ENCODE results near the gene GALNT16. TPM values are rescaled to one million over a fixed set of nuclear protein-coding genes. Genes with fewer than 3 reads are reported as not detected.

The GALNT16 gene
- total RNA-seq, 2 experiments from 2014 or later = 0.09 TPM; not detected in 1

- no TSS peak for BruUV-seq (replicated peaks)
- CTCF ChIA-PET (ENCODE audit: unreplicated experiment) = no interaction called here
Observed at GRCh38 chr14:69312608-69313007, 52.6 kb downstream of the GALNT16 start.

DNA sequence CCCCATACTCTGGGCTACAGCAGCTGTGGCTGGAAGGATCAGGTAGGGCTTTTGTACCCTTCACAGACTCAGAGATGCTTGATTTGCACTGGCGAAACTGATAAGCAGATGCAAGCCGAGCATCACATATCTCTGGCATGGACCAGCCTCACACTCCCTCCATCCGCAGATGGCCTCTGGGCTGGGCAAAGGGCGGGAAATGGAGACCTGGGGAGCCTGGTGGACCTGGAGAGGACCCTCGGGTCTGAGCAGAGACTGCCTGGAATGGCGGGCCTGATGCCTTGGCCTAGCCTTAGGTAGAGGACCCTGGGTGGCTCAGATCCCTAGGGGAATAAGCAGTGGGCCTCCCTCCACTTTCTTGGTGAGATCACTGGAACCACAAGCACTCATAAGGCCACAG lies 53.2 kb downstream of the GALNT16 start:
- Histone ChIP-seq H3K4me1 (ENCODE audit: insufficient read depth, low read length, poor library complexity, severe bottlenecking) (peaks cover 9% of the 10 kb centered on the region), H3K79me2 (ENCODE audit: insufficient read depth, low read depth, low read length) (no peaks in the 10 kb centered on the region), H3K27ac (ENCODE audit: low read depth, low read length, poor library complexity, severe bottlenecking) (no peak overlapping the region), H3K9me2 (ENCODE audit: insufficient read depth, low read length) (no peaks in the 10 kb centered on the region), H3K9me3 (ENCODE audit: low read length) (no peaks in the 10 kb centered on the region), H3K4me2 (ENCODE audit: low read length) (no peak overlapping the region), H3K36me3 (ENCODE audit: insufficient read depth, low read length) (no peaks in the 10 kb centered on the region), H2AFZ (ENCODE audit: low read length) (no peak overlapping the region), H3K4me3 (ENCODE audit: low read depth, low read length, poor library complexity, severe bottlenecking) (no peak overlapping the region), H4K20me1 (ENCODE audit: insufficient read depth, low read length) (no peaks in the 10 kb centered on the region)
- POLR2A ChIA-PET = no interaction called here
- DNase-seq (ENCODE audit: low spot score) = no peak
- CTCF ChIA-PET (ENCODE audit: unreplicated experiment) = no interaction called here
- intact Hi-C loops (cut with micrococcal nuclease; ENCODE audit: unreplicated experiment) = no loop called here
- no TSS peak for BruUV-seq (replicated peaks)
- no peak for TF ChIP-seq EZH2phosphoT487 (IDR thresholded peaks at IDR 0.05; ENCODE audit: borderline replicate concordance, low read depth, low read length)
- TF ChIP-seq, protein P1, sequence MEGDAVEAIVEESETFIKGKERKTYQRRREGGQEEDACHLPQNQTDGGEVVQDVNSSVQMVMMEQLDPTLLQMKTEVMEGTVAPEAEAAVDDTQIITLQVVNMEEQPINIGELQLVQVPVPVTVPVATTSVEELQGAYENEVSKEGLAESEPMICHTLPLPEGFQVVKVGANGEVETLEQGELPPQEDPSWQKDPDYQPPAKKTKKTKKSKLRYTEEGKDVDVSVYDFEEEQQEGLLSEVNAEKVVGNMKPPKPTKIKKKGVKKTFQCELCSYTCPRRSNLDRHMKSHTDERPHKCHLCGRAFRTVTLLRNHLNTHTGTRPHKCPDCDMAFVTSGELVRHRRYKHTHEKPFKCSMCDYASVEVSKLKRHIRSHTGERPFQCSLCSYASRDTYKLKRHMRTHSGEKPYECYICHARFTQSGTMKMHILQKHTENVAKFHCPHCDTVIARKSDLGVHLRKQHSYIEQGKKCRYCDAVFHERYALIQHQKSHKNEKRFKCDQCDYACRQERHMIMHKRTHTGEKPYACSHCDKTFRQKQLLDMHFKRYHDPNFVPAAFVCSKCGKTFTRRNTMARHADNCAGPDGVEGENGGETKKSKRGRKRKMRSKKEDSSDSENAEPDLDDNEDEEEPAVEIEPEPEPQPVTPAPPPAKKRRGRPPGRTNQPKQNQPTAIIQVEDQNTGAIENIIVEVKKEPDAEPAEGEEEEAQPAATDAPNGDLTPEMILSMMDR (conservative IDR thresholded peaks at IDR 0.05; ENCODE audit: low read length) = no peak

More at GRCh38 chr14:69312608-69313007, 52.6 kb downstream of the GALNT16 start:
- no peak overlapping the region for H2AFZ ChIP-seq (ENCODE audit: low read length)
- TF ChIP-seq EZH2phosphoT487 (IDR thresholded peaks at IDR 0.05; ENCODE audit: borderline replicate concordance, low read depth, low read length) = no peak
- TF ChIP-seq, protein P1 (conservative IDR thresholded peaks at IDR 0.05; ENCODE audit: low read length) = no peak
- no peaks in the 10 kb centered on the region for H3K79me2 ChIP-seq (ENCODE audit: insufficient read depth, low read depth, low read length)
- DNase-seq (ENCODE audit: low spot score) = no peak
- no peaks in the 10 kb centered on the region for H4K20me1 ChIP-seq (ENCODE audit: insufficient read depth, low read length)
- H3K9me2 ChIP-seq (ENCODE audit: insufficient read depth, low read length) = no peaks in the 10 kb centered on the region
- POLR2A ChIA-PET = no interaction called here
- no peak overlapping the region for H3K4me2 ChIP-seq (ENCODE audit: low read length)
- no peak overlapping the region for H3K4me3 ChIP-seq (ENCODE audit: low read depth, low read length, poor library complexity, severe bottlenecking)
- intact Hi-C loops (cut with micrococcal nuclease; ENCODE audit: unreplicated experiment) = no loop called here
- no peaks in the 10 kb centered on the region for H3K36me3 ChIP-seq (ENCODE audit: insufficient read depth, low read length)
- H3K9me3 ChIP-seq (ENCODE audit: low read length) = no peaks in the 10 kb centered on the region
- H3K4me1 ChIP-seq (ENCODE audit: insufficient read depth, low read length, poor library complexity, severe bottlenecking) = peaks cover 3% of the 10 kb centered on the region
- H3K27ac ChIP-seq (ENCODE audit: low read depth, low read length, poor library complexity, severe bottlenecking) = no peak overlapping the region

DNA sequence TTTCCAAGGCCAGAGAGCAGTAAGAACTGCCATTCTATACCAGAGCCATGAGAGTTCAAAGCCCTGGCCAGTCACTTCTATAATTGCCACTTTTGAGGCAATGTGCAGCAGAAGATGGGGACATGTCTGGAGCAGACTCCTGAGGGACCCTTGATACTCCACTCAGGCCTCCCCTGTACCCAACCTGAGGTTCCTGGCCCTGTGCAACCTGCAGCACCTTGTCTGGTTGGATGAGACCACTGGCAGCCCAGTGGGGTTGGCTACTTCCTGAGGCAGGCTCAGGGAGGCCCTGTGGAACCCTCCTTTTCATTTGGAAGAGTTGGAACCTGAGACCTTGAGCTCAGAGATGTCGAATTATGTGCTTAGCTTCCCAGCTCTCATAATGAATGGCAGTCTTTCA lies 54.4 kb downstream of the GALNT16 start:
- Histone ChIP-seq H3K4me3 (ENCODE audit: low read depth, low read length, poor library complexity, severe bottlenecking) (no peak overlapping the region), H3K79me2 (ENCODE audit: insufficient read depth, low read depth, low read length) (no peaks in the 10 kb centered on the region), H3K27ac (ENCODE audit: low read depth, low read length, poor library complexity, severe bottlenecking) (no peak overlapping the region), H3K4me2 (ENCODE audit: low read length) (no peak overlapping the region), H4K20me1 (ENCODE audit: insufficient read depth, low read length) (no peaks in the 10 kb centered on the region), H3K9me3 (ENCODE audit: low read length) (no peaks in the 10 kb centered on the region), H2AFZ (ENCODE audit: low read length) (no peak overlapping the region), H3K36me3 (ENCODE audit: insufficient read depth, low read length) (no peaks in the 10 kb centered on the region), H3K4me1 (ENCODE audit: insufficient read depth, low read length, poor library complexity, severe bottlenecking) (peaks cover 18% of the 10 kb centered on the region), H3K9me2 (ENCODE audit: insufficient read depth, low read length) (no peaks in the 10 kb centered on the region)
- no peak for TF ChIP-seq EZH2phosphoT487 (IDR thresholded peaks at IDR 0.05; ENCODE audit: borderline replicate concordance, low read depth, low read length)
- TF ChIP-seq, protein P1 (conservative IDR thresholded peaks at IDR 0.05; ENCODE audit: low read length) = no peak
- BruUV-seq (replicated peaks) = no TSS peak
- DNase-seq (ENCODE audit: low spot score) = no peak
- intact Hi-C loops (cut with micrococcal nuclease; ENCODE audit: unreplicated experiment) = no loop called here
- ChIA-PET POLR2A (no interaction called here), CTCF (ENCODE audit: unreplicated experiment) (no interaction called here)

Data from OCI-LY7 (cell line).